Dermis microvascular lymphatic vessel endothelial cell (primary cell): ENCODE data around the gene SLCO1C1. TPM values are rescaled to one million over a fixed set of nuclear protein-coding genes. Genes with fewer than 3 reads are reported as not detected.
"Not testable (repeated sequence)": the region's sequence is repeated elsewhere in the genome, so short reads cannot be mapped to it uniquely, and the experiment has no call there.

Source experiments
- DNase-seq, 2 donors: peaks; one replicate each; pipeline versions ENCODE4 v3.0.0 to v3.0.0-alpha.2; 2010; ENCODE audit warnings: low read depth in 2 of 2
- total RNA-seq: library from RNA; depleted of rRNA; stranded (reverse); fragments of >200 nt; gene quantifications from 2 replicates; pipeline ENCODE4 v1.2.1, GENCODE V29; 2014

Gene SLCO1C1
- not detected in 2 replicates for total RNA-seq

DNA sequence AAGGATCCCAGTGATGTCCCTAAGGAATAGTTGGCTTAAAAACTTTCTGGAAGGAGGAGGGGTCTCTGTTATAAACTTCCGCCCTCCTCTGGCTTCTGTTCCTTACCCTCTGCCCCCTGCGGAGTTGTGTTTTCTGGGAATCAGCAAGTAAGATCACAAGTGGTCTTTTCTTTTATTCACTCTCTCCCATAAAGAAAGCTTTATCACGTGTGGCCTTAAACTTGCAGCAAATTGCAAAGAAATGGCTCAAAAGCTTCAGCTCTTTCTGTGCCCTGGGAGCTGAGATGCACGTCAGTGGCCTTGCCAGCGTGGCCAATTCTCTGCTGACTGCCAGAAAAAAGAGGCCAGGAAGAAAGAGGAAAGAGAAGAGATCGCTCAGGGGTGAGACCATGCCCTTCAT, at the start of gene SLCO1C1:
Gene SLCO1C1, plus strand, starts transcription at position 101 of the 400 bp plus-strand sequence. CDS start 4,245 bp downstream, outside the sequence.
- DNase-seq = no peak

GRCh38 chr12:20646239-20646827, 48.8 kb upstream of the SLCO1C1 start:
- peak; percentile 24 to 51 for DNase-seq

- DNase-seq = no peak
Observed at GRCh38 chr12:20653871-20654270, 41.3 kb upstream of the SLCO1C1 start.

DNA sequence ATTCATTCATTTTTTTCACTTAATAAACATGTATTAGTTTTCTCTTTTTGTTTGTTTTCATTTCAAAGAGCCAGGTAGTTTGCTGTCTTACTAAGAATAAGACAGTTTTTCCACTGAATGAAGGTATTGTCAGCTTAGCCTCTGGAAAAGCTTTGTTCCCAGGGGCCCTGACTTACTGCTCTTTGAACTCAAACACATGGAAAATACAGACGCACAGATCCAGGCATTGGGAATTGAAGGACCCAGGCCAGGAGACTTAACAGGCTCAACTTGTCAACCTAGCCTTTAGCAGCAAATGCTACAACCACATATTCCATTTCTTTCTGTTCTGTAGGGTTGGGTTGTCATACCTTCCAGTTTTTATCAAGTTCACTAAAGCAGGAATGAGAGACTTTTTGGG, 38.5 kb upstream of the SLCO1C1 start:
- DNase-seq = no peak

- DNase-seq = no peak
Observed at GRCh38 chr12:20657496-20657895, 37.6 kb upstream of the SLCO1C1 start.

DNA sequence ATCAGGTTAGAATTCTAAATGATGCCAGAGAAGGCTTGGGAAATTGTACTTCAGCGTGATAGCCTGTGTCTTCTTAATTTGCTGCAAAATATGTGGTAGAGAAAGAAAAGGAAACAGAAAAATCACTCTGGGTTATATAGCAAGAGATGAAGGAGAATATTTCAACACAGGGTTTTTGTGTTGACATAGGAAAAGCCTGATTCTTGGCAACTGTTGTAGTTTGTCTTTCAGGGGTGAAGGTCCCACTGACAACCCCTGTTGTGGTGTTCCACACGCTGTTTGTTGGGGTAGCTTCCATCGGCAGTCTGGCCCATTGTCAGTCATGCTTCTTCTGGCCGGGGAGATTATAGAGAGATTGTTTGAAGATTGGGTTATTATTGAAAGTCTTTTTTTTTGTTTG, 13.8 kb upstream of the SLCO1C1 start:
- no peak for DNase-seq

DNA sequence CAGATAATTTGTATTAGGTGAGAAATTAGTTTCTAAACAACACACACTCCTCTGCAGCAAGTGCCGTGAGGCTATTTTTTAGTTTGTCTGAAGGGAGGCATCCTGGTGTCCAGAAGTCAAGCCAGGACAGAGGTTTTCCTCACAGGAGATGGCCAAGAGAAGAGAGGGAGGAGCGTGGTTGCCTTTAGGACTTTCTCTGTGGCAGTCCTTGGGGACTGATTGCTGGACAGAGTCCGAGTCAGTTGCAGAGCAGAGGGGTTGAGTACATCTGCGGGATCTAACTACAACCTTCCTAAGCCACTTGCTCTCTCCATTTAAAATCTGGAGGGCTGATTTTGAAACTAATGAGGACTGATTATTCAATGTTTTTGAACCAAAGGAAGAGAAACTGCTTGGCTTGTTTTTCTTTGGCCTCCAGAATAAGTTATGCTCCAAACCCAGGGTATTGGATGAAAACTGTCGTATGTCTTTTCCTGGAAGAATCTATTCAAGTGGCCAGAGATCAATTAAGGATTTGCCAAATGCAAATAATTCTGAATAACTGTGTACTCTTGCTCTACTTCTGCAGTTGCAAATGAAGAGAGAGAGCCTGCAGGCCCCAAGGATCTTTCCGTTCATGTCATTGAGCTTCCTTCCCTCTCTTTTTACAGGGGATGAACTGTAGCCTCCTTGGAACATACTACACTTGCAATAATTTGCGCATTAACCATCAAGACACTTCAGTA, 1.2 kb downstream of the SLCO1C1 start:
- no peak for DNase-seq

DNA sequence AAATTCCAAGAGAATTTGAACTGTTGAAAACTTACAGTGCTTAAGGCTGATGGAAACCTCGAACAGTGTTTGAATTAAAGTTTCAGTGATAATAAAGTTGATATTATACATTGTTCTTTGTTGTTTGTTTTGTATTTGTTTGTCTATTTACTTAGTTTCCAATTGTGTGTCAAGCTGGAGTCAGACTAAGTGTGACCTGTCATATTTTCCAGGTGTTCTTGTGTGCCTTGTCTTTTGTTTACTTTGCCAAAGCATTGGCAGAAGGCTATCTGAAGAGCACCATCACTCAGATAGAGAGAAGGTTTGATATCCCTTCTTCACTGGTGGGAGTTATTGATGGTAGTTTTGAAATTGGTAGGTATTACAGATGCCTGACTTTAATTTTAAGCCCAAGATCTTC, 6.0 kb downstream of the SLCO1C1 start:
- no peak for DNase-seq

GRCh38 chr12:20704860-20705259, 9.7 kb downstream of the SLCO1C1 start:
- DNase-seq = peak in 1 of 2 donors; percentile 12

GRCh38 chr12:20711846-20712245, 16.7 kb downstream of the SLCO1C1 start:
- no peak for DNase-seq

DNA sequence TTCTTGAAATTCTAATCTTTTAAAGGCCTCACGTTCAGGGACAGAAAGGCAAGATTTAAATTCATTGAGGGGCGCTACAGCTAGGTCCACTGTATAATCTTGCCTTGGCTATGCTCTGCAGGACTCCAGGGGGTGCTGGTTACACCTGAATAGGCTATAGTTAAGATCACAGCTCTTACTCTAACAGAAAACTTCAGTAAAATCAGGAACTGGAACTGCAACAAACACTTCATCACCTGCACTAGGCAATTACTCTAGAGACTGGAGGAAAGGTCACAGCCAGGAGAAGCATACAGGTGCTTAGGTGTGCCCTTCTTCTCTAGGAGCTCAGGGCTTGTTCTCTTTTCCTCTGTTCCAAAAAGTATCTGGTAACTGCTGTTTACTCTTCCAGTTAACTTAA, 20.9 kb downstream of the SLCO1C1 start:
- DNase-seq = no peak

GRCh38 chr12:20716985-20717384, 21.9 kb downstream of the SLCO1C1 start:
- DNase-seq = no peak

GRCh38 chr12:20718294-20718693, 23.2 kb downstream of the SLCO1C1 start:
- no peak for DNase-seq

- peak in 1 of 2 donors; percentile 4 for DNase-seq
Observed at GRCh38 chr12:20722142-20722541, 27.0 kb downstream of the SLCO1C1 start.

DNA sequence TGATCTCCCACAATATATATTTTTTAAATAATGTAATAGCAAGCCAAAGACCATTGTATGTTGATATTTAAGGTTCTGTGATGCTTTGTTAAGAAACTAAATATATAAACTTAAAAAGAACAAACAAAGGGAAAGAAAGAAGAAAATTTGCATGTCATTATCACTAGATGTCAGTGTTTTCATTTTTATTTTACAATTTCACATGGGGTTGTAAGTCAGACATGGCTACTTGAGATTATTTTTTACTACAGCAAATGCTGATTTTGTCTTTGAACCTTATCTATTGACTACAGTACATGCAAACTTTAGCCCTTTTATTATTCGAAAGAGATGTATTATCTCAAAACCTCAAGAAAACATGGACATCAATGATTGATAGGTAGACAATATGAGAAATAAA, 36.1 kb downstream of the SLCO1C1 start:
- no peak for DNase-seq

DNA sequence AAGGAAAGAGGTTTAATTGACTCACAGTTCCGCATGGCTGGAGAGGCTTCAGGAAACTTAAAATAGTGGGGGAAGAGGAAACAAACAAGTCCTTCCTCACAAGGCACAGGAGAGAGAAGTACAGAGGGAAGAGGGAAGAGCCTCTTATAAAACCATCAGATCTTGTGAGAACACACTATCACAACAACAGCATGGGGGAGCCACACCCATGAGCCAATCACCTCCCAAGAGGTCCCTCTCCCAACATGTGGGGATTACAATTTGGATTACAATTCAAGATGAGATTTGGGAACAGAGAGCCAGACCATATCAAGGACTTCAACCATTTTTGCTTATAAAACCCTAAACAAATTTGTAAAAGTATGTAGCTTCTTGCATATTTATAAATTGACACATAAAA, 45.8 kb downstream of the SLCO1C1 start:
- DNase-seq = no peak

- DNase-seq = no peak
Observed at GRCh38 chr12:20748198-20748597, 53.1 kb downstream of the SLCO1C1 start.

DNA sequence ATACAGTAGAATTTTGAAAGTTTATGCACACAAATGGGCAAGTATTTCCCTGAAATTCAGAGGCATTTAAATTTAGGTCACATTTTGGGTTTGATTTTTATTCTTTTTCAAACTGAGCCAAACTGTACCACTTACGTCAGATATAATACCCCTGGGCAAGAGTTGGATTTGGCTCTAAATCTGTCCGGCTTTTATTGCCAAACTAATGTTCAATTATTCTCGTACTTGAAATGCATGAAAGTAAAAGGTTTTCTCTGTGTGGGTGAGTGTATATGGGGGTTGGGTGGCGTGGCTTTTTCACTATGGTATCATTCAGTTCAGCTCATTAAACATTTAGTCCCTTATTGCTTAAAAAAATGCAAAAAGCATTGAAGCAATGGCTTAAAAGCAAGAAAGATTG, 55.9 kb downstream of the SLCO1C1 start:
- no peak for DNase-seq

DNA sequence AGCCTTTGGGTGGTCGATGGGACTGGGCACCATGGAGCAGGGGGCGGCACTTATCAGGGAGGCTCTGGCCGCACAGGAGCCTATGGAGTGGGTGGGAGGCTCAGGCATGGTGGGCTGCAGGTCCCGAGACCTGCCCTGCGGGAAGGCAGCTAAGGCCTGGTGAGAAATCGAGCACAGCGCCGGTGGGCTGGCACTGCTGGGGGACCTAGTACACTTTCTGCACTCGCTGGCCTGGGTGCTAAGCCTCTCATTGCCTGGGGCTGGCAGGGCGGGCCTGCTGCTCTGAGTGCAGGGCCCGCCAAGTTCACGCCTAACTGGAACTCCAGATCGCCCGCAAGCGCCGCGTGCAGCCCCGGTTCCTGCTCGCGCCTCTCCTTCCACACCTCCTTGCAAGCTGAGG, 82.3 kb downstream of the SLCO1C1 start:
- DNase-seq = no peak

DNA sequence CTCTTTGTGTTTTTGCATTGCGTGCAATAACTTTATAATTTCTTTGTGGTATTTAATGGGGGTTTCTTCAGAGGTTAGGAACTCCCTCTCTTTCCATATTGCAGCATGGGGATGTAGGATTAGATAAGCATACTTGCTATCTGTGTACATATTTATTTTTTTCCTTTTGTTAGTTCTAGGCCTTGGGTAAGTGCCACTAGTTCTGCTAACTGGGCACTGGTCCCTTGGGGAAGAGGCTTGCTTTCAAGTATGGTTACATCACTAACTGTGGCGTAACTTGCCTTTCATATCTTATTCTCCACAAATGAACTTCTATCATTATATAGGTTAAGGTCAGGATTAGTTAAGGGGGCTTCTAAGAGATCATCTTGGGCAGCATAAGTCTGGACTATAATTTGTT, 83.8 kb downstream of the SLCO1C1 start:
- DNase-seq = no peak

DNA sequence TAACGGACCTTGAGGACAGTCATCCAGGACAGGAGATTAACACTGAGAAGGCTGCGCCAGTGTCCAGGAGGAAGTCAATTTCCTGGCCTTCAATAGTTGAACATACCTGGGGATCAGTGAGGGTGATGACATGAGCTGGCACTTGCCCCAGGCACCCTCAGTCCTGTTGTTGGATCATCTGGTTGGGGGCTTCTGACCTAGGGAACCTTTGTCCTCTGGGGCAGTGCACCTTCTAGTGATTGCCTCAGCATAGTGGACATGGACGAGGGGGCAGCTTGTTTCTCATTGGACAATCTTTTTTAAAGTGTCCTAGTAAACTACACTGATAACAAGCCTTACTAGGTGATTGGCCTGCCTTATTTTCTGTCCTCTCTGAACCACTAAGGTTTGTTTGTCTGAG, 84.8 kb downstream of the SLCO1C1 start:
- DNase-seq = not testable (repeated sequence)

GRCh38 chr12:20783796-20784357, 88.7 kb downstream of the SLCO1C1 start:
- DNase-seq = not testable (repeated sequence)

GRCh38 chr12:20792971-20793370, 97.8 kb downstream of the SLCO1C1 start:
- DNase-seq = no peak
